Tibial nerve (tissue), 4 donors: ENCODE data around the gene TACR2. TPM values are rescaled to one million over a fixed set of nuclear protein-coding genes. Genes with fewer than 3 reads are reported as not detected.

Experiments
- DNase-seq, 2 donors: peaks; one replicate each; pipeline ENCODE4 v3.0.0-alpha.2; 2019; ENCODE audit warnings: low spot score in 2 of 2
- H3K27ac ChIP-seq, 4 donors: fragments of 200-600 bp; sonication (generic) in 3 of 4; one replicate each; pipeline ENCODE4 v1.5.1; 2017 to 2019; ENCODE audit warnings: mild to moderate bottlenecking in 1 of 4
- H3K27me3 ChIP-seq, 2 donors: fragments of 200-600 bp; sonication (generic) in 1 of 2; one replicate each; pipeline versions ENCODE4 v1.5.1 to v1.6.0; 2017 to 2019
- H3K36me3 ChIP-seq, 3 donors: fragments of 200-600 bp; sonication (generic); one replicate each; pipeline ENCODE4 v1.5.1; 2018 to 2019
- H3K4me1 ChIP-seq, 4 donors: fragments of 200-600 bp; sonication (generic) in 3 of 4; one replicate each; pipeline ENCODE4 v1.5.1; 2017 to 2019
- H3K4me3 ChIP-seq, 4 donors: fragments of 200-600 bp; sonication (generic) in 3 of 4; one replicate each; pipeline ENCODE4 v1.5.1; 2017 to 2019; ENCODE audit warnings: mild to moderate bottlenecking in 1 of 4, moderate library complexity in 1 of 4
- H3K9me3 ChIP-seq, 4 donors: fragments of 200-600 bp; sonication (generic) in 3 of 4; one replicate each; pipeline ENCODE4 v1.5.1; 2017 to 2019
- EP300 ChIP-seq, 2 donors: sonication (generic); formaldehyde crosslinking; IDR thresholded peaks; one replicate each; pipeline ENCODE4 v1.6.1; 2017; ENCODE audit warnings: antibody characterized with exemption in 2 of 2, mild to moderate bottlenecking in 1 of 2
- POLR2A ChIP-seq, 2 donors: fragments of 450-650 bp; IDR thresholded peaks; one replicate each; pipeline ENCODE4 v1.6.1; 2017; ENCODE audit warnings: antibody characterized with exemption in 2 of 2, mild to moderate bottlenecking in 2 of 2, moderate library complexity in 2 of 2
- WGBS, 2 donors: methylation state at CpG; one replicate each; pipeline ENCODE4 v1.1.5; 2018; 5-methylcytosine and 5-hydroxymethylcytosine counted together
- total RNA-seq, 4 donors: library from RNA; depleted of rRNA; stranded (reverse); fragments of >200 nt; gene quantifications; one replicate each; pipeline ENCODE4 v1.1.0, GENCODE V29; 2016
- TF ChIP-seq, protein P1 (sequence below), 5 experiments: fragments of 200-600 bp in 3 of 5; fragments of 450-650 bp in 2 of 5; sonication (generic) in 3 of 5; IDR thresholded peaks; one replicate each; pipeline ENCODE4 v1.5.1; 2016 to 2019; ENCODE audit warnings: antibody characterized with exemption in 5 of 5, mild to moderate bottlenecking in 3 of 5, moderate library complexity in 2 of 5

The TACR2 gene
- total RNA-seq, 4 donors from 2014 or later, result 0.59 to 4.6 (median 1.2) TPM

DNA sequence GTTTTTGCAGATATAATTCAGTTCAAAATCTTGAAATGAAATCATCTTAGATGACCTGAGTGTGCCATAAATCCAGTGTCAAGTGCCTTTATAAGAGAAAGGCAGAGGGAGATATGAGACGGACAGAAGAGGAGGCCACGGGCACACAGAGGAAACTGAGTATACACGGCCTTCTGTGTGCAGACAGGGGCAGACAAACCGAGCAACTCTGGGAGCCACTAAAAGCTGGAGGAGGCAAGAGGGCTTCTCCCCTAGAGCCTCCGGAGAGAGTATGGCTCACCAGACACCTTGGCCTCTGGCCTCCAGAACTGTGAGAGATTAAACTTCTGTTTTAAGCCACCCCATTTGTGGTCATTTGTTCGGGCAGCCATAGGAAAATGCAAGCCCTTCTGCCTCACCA, 47.2 kb upstream of the TACR2 start:
- TF ChIP-seq EP300 (IDR thresholded peaks at IDR 0.05) (no peak), POLR2A (IDR thresholded peaks at IDR 0.05) (no peak)
- TF ChIP-seq, protein P1, sequence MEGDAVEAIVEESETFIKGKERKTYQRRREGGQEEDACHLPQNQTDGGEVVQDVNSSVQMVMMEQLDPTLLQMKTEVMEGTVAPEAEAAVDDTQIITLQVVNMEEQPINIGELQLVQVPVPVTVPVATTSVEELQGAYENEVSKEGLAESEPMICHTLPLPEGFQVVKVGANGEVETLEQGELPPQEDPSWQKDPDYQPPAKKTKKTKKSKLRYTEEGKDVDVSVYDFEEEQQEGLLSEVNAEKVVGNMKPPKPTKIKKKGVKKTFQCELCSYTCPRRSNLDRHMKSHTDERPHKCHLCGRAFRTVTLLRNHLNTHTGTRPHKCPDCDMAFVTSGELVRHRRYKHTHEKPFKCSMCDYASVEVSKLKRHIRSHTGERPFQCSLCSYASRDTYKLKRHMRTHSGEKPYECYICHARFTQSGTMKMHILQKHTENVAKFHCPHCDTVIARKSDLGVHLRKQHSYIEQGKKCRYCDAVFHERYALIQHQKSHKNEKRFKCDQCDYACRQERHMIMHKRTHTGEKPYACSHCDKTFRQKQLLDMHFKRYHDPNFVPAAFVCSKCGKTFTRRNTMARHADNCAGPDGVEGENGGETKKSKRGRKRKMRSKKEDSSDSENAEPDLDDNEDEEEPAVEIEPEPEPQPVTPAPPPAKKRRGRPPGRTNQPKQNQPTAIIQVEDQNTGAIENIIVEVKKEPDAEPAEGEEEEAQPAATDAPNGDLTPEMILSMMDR (IDR thresholded peaks at IDR 0.05), result no peak
- 45 to 54% methylated on average over 6 of the region's 6 CpGs for WGBS, 2 donors
- Histone ChIP-seq H3K27ac (peak overlapping the region; percentile 60 to 92 (median 72)), H3K36me3 (no peaks in the 10 kb centered on the region), H3K4me3 (no peak overlapping the region), H3K4me1 (peaks cover 0 to 90% (median 73%) of the 10 kb centered on the region in 4 donors), H3K27me3 (no peaks in the 10 kb centered on the region), H3K9me3 (no peaks in the 10 kb centered on the region)
- DNase-seq, result no peak

DNA sequence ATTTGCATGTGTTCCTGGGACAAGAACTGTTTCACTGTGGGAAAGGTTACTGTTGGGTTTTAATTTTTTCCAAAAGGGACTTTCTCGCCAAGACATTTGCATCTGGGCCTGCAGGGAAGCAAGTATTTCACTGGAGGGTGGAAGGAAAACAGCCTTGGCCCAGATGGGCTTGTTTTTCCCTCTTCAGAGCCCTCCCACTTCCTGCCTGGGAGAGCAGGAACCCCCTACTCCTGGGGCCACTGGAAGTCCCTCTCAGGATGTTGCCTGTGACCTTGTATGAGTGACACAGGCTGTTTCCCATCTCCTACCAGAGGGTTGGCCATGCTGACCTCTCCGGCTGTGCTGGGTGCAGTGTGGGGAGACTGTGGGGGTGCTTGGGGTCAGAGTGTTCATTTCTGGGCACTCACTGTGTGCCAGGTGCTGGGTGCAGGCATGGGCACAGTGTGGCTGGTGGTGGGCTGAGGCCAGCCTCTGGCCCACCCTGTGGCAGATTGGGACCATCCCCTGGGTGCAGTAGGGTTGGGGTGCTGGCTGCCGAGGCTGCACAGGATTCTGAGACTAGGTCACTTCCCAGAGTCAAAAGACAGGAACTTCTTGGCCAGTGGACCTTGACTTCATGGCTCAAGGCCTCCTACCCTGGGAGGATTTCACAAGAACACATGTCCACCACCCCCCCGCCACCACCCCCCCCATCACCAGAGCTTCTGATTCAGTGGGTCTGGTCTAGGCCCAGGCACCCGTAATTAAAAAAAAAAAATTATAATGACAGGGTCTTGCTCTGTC, 44.7 kb upstream of the TACR2 start:
- H3K4me1 ChIP-seq, result peaks cover 0 to 92% (median 71%) of the 10 kb centered on the region in 4 donors
- WGBS, 2 donors, result 58 to 61% methylated on average over 5 of the region's 5 CpGs
- no peaks in the 10 kb centered on the region for H3K9me3 ChIP-seq
- H3K27me3 ChIP-seq, result no peaks in the 10 kb centered on the region
- no peak for DNase-seq
- peak overlapping the region; percentile 8 to 92 (median 65) for H3K27ac ChIP-seq
- TF ChIP-seq, protein P1 (IDR thresholded peaks at IDR 0.05), result no peak
- TF ChIP-seq POLR2A (IDR thresholded peaks at IDR 0.05) (no peak), EP300 (IDR thresholded peaks at IDR 0.05) (no peak)
- no peak overlapping the region for H3K4me3 ChIP-seq
- no peaks in the 10 kb centered on the region for H3K36me3 ChIP-seq

DNA sequence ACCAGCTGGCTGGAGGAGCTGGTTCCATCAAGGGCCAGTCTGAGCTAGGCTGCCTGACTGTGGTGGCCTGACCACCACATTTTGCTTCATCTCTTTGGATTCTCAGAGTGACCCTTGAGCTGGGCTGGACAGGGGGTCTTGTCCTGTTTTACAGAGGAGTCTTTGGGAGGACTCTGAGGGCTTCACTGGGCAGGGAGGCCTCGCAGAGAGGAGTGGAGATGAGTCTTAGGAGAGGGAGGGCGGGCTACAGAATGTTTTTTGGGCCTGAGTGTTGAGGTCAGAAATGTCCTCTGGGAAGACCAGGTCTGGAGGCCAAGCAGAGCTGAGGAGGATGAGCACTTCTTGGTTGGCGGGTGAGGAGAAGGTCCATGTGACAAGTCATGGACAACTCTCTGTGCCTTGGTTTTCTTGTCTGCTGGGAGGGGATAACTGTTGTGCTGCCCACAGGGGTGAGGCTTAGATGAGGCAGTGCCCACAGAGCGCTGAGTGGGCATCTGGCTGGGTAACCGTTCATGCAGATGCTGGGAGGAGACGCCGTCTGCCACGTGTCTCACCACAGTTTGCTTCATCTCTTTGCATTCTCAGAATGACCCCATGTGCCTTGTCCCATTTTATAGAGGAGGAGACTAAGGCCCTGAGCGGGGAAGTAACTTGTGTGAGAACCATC, 44.0 kb upstream of the TACR2 start:
- WGBS, 2 donors, result 63 to 79% methylated on average over 9 of the region's 9 CpGs
- H3K27ac ChIP-seq, result peak overlapping the region; percentile 8 to 92 (median 66)
- peaks cover 0 to 89% (median 65%) of the 10 kb centered on the region in 4 donors for H3K4me1 ChIP-seq

DNA sequence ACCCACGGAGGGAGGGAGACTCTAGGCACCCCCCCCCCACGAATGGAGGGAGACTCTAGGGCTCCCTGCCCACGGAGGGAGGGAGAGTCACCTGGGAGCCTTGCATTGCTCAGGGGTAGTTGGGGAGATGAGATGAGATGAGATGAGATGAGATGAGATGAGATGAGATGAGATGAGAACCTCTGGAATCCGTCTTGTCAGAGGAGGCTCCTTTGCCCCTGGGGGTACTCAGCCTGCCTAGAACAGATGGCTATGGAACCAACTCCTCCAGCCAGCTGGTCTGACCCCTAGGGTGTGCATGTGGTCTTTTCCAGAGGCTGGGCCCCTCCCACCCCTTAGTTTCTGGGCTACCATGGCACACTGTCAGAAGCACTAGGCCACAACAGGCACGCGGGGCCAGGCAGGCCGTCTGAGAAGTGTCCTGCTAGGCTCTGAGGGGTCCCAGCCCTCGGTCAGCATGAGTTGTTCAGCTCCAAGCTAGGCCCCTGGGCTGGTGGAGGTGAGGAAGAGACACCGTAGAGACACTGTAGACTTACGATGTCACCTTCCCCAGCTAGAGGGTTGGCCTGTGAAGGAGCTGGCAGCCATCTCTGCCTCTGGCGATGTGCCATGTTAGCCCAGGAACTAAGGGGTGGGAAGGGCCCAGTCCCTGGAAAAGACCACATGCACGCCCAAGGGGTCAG, 43.3 kb upstream of the TACR2 start:
- H3K9me3 ChIP-seq, result no peaks in the 10 kb centered on the region
- DNase-seq, result no peak
- WGBS, 2 donors, result 66 to 70% methylated on average over 8 to 10 of the region's 12 CpGs
- H3K4me1 ChIP-seq, result peaks cover 0 to 86% (median 59%) of the 10 kb centered on the region in 4 donors
- TF ChIP-seq EP300 (IDR thresholded peaks at IDR 0.05) (no peak), POLR2A (IDR thresholded peaks at IDR 0.05) (no peak)
- TF ChIP-seq, protein P1 (IDR thresholded peaks at IDR 0.05), result no peak
- H3K4me3 ChIP-seq, result no peak overlapping the region
- peak overlapping the region in 3 of 4 donors; percentile 48 to 92 (median 83) for H3K27ac ChIP-seq
- H3K27me3 ChIP-seq, result no peaks in the 10 kb centered on the region
- H3K36me3 ChIP-seq, result no peaks in the 10 kb centered on the region

More for the DNA sequence above, 44.0 kb upstream of the TACR2 start:
- H3K4me3 ChIP-seq, result no peak overlapping the region
- H3K9me3 ChIP-seq, result no peaks in the 10 kb centered on the region
- H3K36me3 ChIP-seq, result no peaks in the 10 kb centered on the region
- TF ChIP-seq POLR2A (IDR thresholded peaks at IDR 0.05) (no peak), EP300 (IDR thresholded peaks at IDR 0.05) (no peak)
- TF ChIP-seq, protein P1 (IDR thresholded peaks at IDR 0.05), result no peak
- no peaks in the 10 kb centered on the region for H3K27me3 ChIP-seq
- DNase-seq, result no peak
